Measurements from ENCODE around the gene HERPUD1.
"Not testable (repeated sequence)": the region's sequence is repeated elsewhere in the genome, so short reads cannot be mapped to it uniquely, and the experiment has no call there.

The HERPUD1 gene

GRCh38 chr16:56988161-56988947, 56.4 kb downstream of the HERPUD1 start:
- peak overlapping the region; percentile 100 for H3K27ac Mint-ChIP-seq
- peaks cover 3% of the 10 kb centered on the region for H3K27me3 Mint-ChIP-seq
- CTCF ChIA-PET: interaction anchor here (1.3 to 3.8 kb wide), 3 partner anchors 14 to 54 kb away, joined by 3 to 18 read pairs (median 6); no protein-coding TSS in a partner anchor
- peaks cover 70% of the 10 kb centered on the region for H3K4me1 Mint-ChIP-seq
- no peaks in the 10 kb centered on the region for H3K9me3 Mint-ChIP-seq
- H3K4me3 Mint-ChIP-seq: peak overlapping the region; percentile 100
- peaks cover 74% of the 10 kb centered on the region for H3K36me3 Mint-ChIP-seq
- no peak for DNase-seq

GRCh38 chr16:56988948-56989945, 57.3 kb downstream of the HERPUD1 start, which contains the start of gene NLRC5:
TSS of gene NLRC5 (plus strand) at chr16:56989557. CDS start at chr16:57020713, 31,156 bp downstream.
- H3K36me3 Mint-ChIP-seq: peaks cover 80% of the 10 kb centered on the region
- peak within 1 kb of the TSS; percentile 100 for H3K4me3 Mint-ChIP-seq
- CTCF ChIA-PET: interaction anchor here (0.6 to 3.8 kb wide), 8 partner anchors 10 to 163 kb away, joined by 3 to 18 read pairs (median 4); no protein-coding TSS in a partner anchor
- peaks cover 3% of the 10 kb centered on the region for H3K27me3 Mint-ChIP-seq
- H3K4me1 Mint-ChIP-seq: peaks cover 72% of the 10 kb centered on the region
- peak within 1 kb of the TSS; percentile 100 for H3K27ac Mint-ChIP-seq
- DNase-seq: peak; percentile 97
- no peaks in the 10 kb centered on the region for H3K9me3 Mint-ChIP-seq

- Mint-ChIP-seq H3K4me1 (peaks cover 72% of the 10 kb centered on the region), H3K27ac (peak overlapping the region; percentile 100), H3K9me3 (no peaks in the 10 kb centered on the region), H3K36me3 (peaks cover 76% of the 10 kb centered on the region), H3K4me3 (peak overlapping the region; percentile 100), H3K27me3 (peaks cover 3% of the 10 kb centered on the region)
- CTCF ChIA-PET: interaction anchor here (0.8 to 3.8 kb wide), 6 partner anchors 10 to 162 kb away, joined by 3 to 18 read pairs (median 4); no protein-coding TSS in a partner anchor
- DNase-seq: no peak
These were observed 58.0 kb downstream of the HERPUD1 start for GRCh38 chr16:56989988-56990387.

- H3K4me3 Mint-ChIP-seq: peak overlapping the region; percentile 100
- H3K9me3 Mint-ChIP-seq: no peaks in the 10 kb centered on the region
- peak overlapping the region; percentile 100 for H3K27ac Mint-ChIP-seq
- peak; percentile 24 for DNase-seq
- CTCF ChIA-PET: interaction anchor here (1.6 to 3.8 kb wide), 3 partner anchors 15 to 161 kb away, joined by 4 to 18 read pairs (median 4); no protein-coding TSS in a partner anchor
- H3K4me1 Mint-ChIP-seq: peaks cover 72% of the 10 kb centered on the region
- H3K27me3 Mint-ChIP-seq: peaks cover 3% of the 10 kb centered on the region
- peaks cover 73% of the 10 kb centered on the region for H3K36me3 Mint-ChIP-seq
These were observed 58.7 kb downstream of the HERPUD1 start for GRCh38 chr16:56990407-56991286.

- DNase-seq, H3K27ac Mint-ChIP-seq, H3K27me3 Mint-ChIP-seq, H3K9me3 Mint-ChIP-seq: not testable (repeated sequence)
- Mint-ChIP-seq H3K4me3 (peak overlapping the region; percentile 100), H3K4me1 (peaks cover 71% of the 10 kb centered on the region), H3K36me3 (peaks cover 78% of the 10 kb centered on the region)
- CTCF ChIA-PET: interaction anchor here (1.6 kb wide), 1 partner anchor 28 kb away, joined by 5 read pairs; no protein-coding TSS in a partner anchor
These were observed 60.5 kb downstream of the HERPUD1 start for GRCh38 chr16:56992431-56992830.

GRCh38 chr16:56993204-56993603, 61.3 kb downstream of the HERPUD1 start:
- Mint-ChIP-seq H3K27me3 (peaks cover 3% of the 10 kb centered on the region), H3K27ac (peak overlapping the region; percentile 50), H3K4me1 (peaks cover 71% of the 10 kb centered on the region), H3K36me3 (peaks cover 75% of the 10 kb centered on the region), H3K4me3 (peak overlapping the region; percentile 53), H3K9me3 (no peaks in the 10 kb centered on the region)
- DNase-seq: no peak
- CTCF ChIA-PET: interaction anchor here (0.7 to 1.6 kb wide), 2 partner anchors 29 to 48 kb away, joined by 3 to 5 read pairs; no protein-coding TSS in a partner anchor

GRCh38 chr16:56994311-56994710, 62.4 kb downstream of the HERPUD1 start:
- Mint-ChIP-seq H3K4me3 (peak overlapping the region; percentile 53), H3K27ac (peak overlapping the region; percentile 84), H3K9me3 (no peaks in the 10 kb centered on the region), H3K4me1 (peaks cover 79% of the 10 kb centered on the region), H3K27me3 (peaks cover 3% of the 10 kb centered on the region), H3K36me3 (peaks cover 78% of the 10 kb centered on the region)
- CTCF ChIA-PET: no interaction called here
- no peak for DNase-seq

Measured in activated naive CD4-positive, alpha-beta T cell treated with anti-CD3 and anti-CD28 coated beads, Interleukin-2, amount 10 ng/mL, durations not matched to agents 7 days and 5 days (primary cell).